ENCODE results near the gene ZBTB17. TPM values are rescaled to one million over a fixed set of nuclear protein-coding genes. Genes with fewer than 3 reads are reported as not detected.
"Not testable (repeated sequence)": the region's sequence is repeated elsewhere in the genome, so short reads cannot be mapped to it uniquely, and the experiment has no call there.

ZBTB17 gene
- total and polyA plus RNA-seq, 9 of the 15 experiments (the other 6 are each of a cell fraction or from before 2014, with no cell fraction given), result 1.1 to 53.4 (median 29.6) TPM

DNA sequence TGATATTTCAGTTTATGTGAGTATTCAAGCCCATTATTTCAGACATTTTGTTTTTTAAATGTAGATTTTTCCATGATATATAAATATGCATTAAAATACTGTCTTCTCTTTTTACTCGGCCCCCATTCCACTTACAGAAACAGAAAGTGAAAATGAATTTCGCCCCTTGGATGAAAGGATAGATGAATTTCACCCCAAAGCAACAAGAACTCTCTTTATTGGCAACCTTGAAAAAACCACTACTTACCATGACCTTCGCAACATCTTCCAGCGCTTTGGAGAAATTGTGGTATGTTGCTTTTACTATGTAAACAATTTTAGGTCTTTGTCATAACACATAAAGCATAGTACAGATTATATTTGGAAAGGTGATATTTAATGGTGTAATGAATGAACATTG, 59.9 kb downstream of the ZBTB17 start:
- Histone ChIP-seq H3K9ac (ENCODE audit: insufficient read depth in 1 of 2, low read depth in 2 of 2, low read length in 2 of 2) (no peak overlapping the region), H4K20me1 (replicated peaks; ENCODE audit: control insufficient read depth, insufficient read depth, low read length) (no peaks in the 10 kb centered on the region), H2AFZ (ENCODE audit: low read depth, low read length) (no peak overlapping the region), H3K9me1 (ENCODE audit: control insufficient read depth, insufficient read depth, low read length) (no peaks in the 10 kb centered on the region), H3K4me3 (no peak overlapping the region), H3K4me2 (ENCODE audit: insufficient read depth, low read length) (no peak overlapping the region), H3K79me2 (ENCODE audit: control insufficient read depth, insufficient read depth, low read length) (peaks cover 78% of the 10 kb centered on the region), H3K4me1 (replicated peaks in 1 of 2; ENCODE audit: control insufficient read depth in 2 of 2, insufficient read depth in 2 of 2, low read length in 2 of 2) (no peaks in the 10 kb centered on the region), H3K36me3 (ENCODE audit: control insufficient read depth, insufficient read depth, low read length) (peaks cover 92% of the 10 kb centered on the region), H3K9me3 (replicated peaks; ENCODE audit: control insufficient read depth, insufficient read depth, low read depth, low read length) (no peaks in the 10 kb centered on the region), H3K27me3 (ENCODE audit: control insufficient read depth in 2 of 2, insufficient read depth in 2 of 2, low read length in 2 of 2) (no peaks in the 10 kb centered on the region), H3K27ac (ENCODE audit: extremely low read depth, low read depth, low read length) (no peak overlapping the region; the same call in 2 of the 3 replicates)
- 85% methylated on average over 4 of the region's 4 CpGs for WGBS (ENCODE audit: insufficient coverage, low coverage, missing lambda C conversion rate)
- ChIA-PET CTCF (ENCODE audit: low intra/inter-chr PET ratio) (no interaction called here), POLR2A (interaction anchor here (1.6 to 2.3 kb wide), 2 partner anchors 9 to 68 kb away, joined by 3 to 5 read pairs; partner anchors contain the start of gene SPEN)
- no TSS peak for BruUV-seq (replicated peaks)
- DNase-seq (ENCODE audit: extremely low read depth in 1 of 4, low spot score in 3 of 4) (no peak), FAIRE-seq (no peak), ATAC-seq (no peak)
- intact Hi-C loops (cut with micrococcal nuclease), result no loop called here
- in situ Hi-C loops (cut with MboI), result loop anchor here (5.0 kb wide), 1 partner anchor 104 kb away; no protein-coding TSS in a partner anchor
- TF ChIP-seq ZBTB40 (IDR thresholded peaks at IDR 0.05), result peak; percentile 92
- TF ChIP-seq ZBTB40 (CRISPR knock-in tag; IDR thresholded peaks at IDR 0.05), result no peak
- TF ChIP-seq RAD21 (CRISPR knock-in tag; conservative IDR thresholded peaks at IDR 0.05 in 1 of 2, IDR thresholded peaks at IDR 0.05 in 1 of 2), result 0 out of 4 replicates have a peak, but pooled peaks of 1 of the 2 experiments have one; percentile 2
- TF ChIP-seq, protein P1, sequence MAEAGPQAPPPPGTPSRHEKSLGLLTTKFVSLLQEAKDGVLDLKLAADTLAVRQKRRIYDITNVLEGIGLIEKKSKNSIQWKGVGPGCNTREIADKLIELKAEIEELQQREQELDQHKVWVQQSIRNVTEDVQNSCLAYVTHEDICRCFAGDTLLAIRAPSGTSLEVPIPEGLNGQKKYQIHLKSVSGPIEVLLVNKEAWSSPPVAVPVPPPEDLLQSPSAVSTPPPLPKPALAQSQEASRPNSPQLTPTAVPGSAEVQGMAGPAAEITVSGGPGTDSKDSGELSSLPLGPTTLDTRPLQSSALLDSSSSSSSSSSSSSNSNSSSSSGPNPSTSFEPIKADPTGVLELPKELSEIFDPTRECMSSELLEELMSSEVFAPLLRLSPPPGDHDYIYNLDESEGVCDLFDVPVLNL (CRISPR knock-in tag; IDR thresholded peaks at IDR 0.05; ENCODE audit: low read depth), result no peak
- no peak for TF ChIP-seq GABPB2 (CRISPR knock-in tag; conservative IDR thresholded peaks at IDR 0.05)

GRCh38 chr1:15913607-15914006, 62.3 kb downstream of the ZBTB17 start:
- H2AFZ ChIP-seq (ENCODE audit: low read depth, low read length); H3K27me3 ChIP-seq (ENCODE audit: control insufficient read depth in 2 of 2, insufficient read depth in 2 of 2, low read length in 2 of 2); H3K9me1 ChIP-seq (ENCODE audit: control insufficient read depth, insufficient read depth, low read length); H3K4me1 ChIP-seq (replicated peaks in 1 of 2; ENCODE audit: control insufficient read depth in 2 of 2, insufficient read depth in 2 of 2, low read length in 2 of 2); H3K9me3 ChIP-seq (replicated peaks; ENCODE audit: control insufficient read depth, insufficient read depth, low read depth, low read length); H3K27ac ChIP-seq (ENCODE audit: extremely low read depth, low read depth, low read length); in situ Hi-C loops (cut with MboI); FAIRE-seq; BruUV-seq (replicated peaks); H3K4me3 ChIP-seq; H3K4me2 ChIP-seq (ENCODE audit: insufficient read depth, low read length); DNase-seq (ENCODE audit: extremely low read depth in 1 of 4, low spot score in 3 of 4); ATAC-seq; intact Hi-C loops (cut with micrococcal nuclease); CTCF ChIA-PET (ENCODE audit: low intra/inter-chr PET ratio); H4K20me1 ChIP-seq (replicated peaks; ENCODE audit: control insufficient read depth, insufficient read depth, low read length); H3K9ac ChIP-seq (ENCODE audit: insufficient read depth in 1 of 2, low read depth in 2 of 2, low read length in 2 of 2): not testable (repeated sequence)
- peaks cover 91% of the 10 kb centered on the region for H3K79me2 ChIP-seq (ENCODE audit: control insufficient read depth, insufficient read depth, low read length)
- 95% methylated on average over 3 of the region's 3 CpGs for WGBS (ENCODE audit: insufficient coverage, low coverage, missing lambda C conversion rate)
- H3K36me3 ChIP-seq (ENCODE audit: control insufficient read depth, insufficient read depth, low read length), result peaks cover 91% of the 10 kb centered on the region
- POLR2A ChIA-PET, result interaction anchor here (0.6 to 2.3 kb wide), 3 partner anchors 11 to 80 kb away, joined by 3 to 5 read pairs (median 4); no protein-coding TSS in a partner anchor

All from K562 (cell line).